Endothelial cell of umbilical vein (primary cell): ENCODE measurements around the gene ANKDD1A. TPM values are rescaled to one million over a fixed set of nuclear protein-coding genes. Genes with fewer than 3 reads are reported as not detected.

Experiments used
- BruUV-seq: library from RNA; stranded (reverse); fragments of 400-500 nt; replicated peaks from 2 replicates; lab custom pipeline; 2021; lab: Mats Ljungman, UMichigan
- CTCF ChIA-PET: fragments of 300-600, 350-600 bp; sonication (Branson Sonifier 250); formaldehyde crosslinking; loops from one replicate; lab custom pipeline; 2021; ENCODE audit warnings: antibody characterized with exemption, inconsistent platforms; lab: Charles Lee
- POLR2A ChIA-PET: fragments of 300-600, 350-600 bp; sonication (Branson Sonifier 250); formaldehyde crosslinking; loops from one replicate; lab custom pipeline; 2021; ENCODE audit warnings: antibody characterized with exemption, inconsistent platforms; lab: Charles Lee
- DNase-seq: peaks from one replicate; pipeline ENCODE4 v3.0.0-alpha.2; 2011; ENCODE audit warnings: low read depth, low spot score
- FAIRE-seq: peaks from 2 replicates; lab custom pipeline; 2011; peaks lifted over from hg19 to GRCh38; lab: Jason Lieb, UNC
- H2AFZ ChIP-seq: 2 replicates; pipeline ENCODE4 v1.6.0; 2012; ENCODE audit warnings: low read depth, low read length, control low read depth, inconsistent platforms
- H3K27ac ChIP-seq: 2 replicates; pipeline ENCODE4 v1.5.1; 2011; ENCODE audit warnings: low read depth, mild to moderate bottlenecking, control low read depth, low read length, moderate library complexity; ENCODE audit not compliant: insufficient read depth
- H3K27me3 ChIP-seq, 2 experiments: 2 replicates each; pipeline versions ENCODE4 v1.6.0 to v1.6.1; 2011; ENCODE audit warnings: low read length in 2 of 2, mixed read lengths in 1 of 2; ENCODE audit not compliant: control insufficient read depth in 2 of 2, insufficient read depth in 2 of 2
- H3K36me3 ChIP-seq, 2 experiments: 2 replicates in 1 of 2; 3 replicates in 1 of 2; pipeline ENCODE4 v1.5.1; 2011; ENCODE audit warnings: low read length in 2 of 2, mild to moderate bottlenecking in 1 of 2, moderate library complexity in 1 of 2; ENCODE audit not compliant: control insufficient read depth in 2 of 2, insufficient read depth in 2 of 2; ENCODE audit errors: extremely low read depth in 1 of 2
- H3K4me1 ChIP-seq: 3 replicates; pipeline ENCODE4 v1.5.1; 2011; ENCODE audit warnings: mild to moderate bottlenecking, low read length; ENCODE audit not compliant: control insufficient read depth, insufficient read depth; ENCODE audit errors: extremely low read depth
- H3K4me2 ChIP-seq: 2 replicates; pipeline ENCODE4 v1.6.1; 2011; ENCODE audit warnings: low read length, control low read depth, mixed read lengths; ENCODE audit not compliant: insufficient read depth
- H3K4me3 ChIP-seq, 3 experiments: fragments of 200-600 bp in 1 of 3; sonication (generic), shearing (Covaris generic) in 1 of 3; replicated peaks in 1 of 3; 2 replicates each; pipeline ENCODE4 v1.5.1; 2011 to 2016; ENCODE audit warnings: control low read depth in 3 of 3, low read length in 3 of 3, mild to moderate bottlenecking in 2 of 3, inconsistent platforms in 1 of 3, low read depth in 1 of 3, moderate library complexity in 1 of 3; ENCODE audit not compliant: insufficient read depth in 1 of 3
- H3K79me2 ChIP-seq: 2 replicates; pipeline ENCODE4 v1.6.0; 2012; ENCODE audit warnings: low read length, inconsistent platforms; ENCODE audit not compliant: control insufficient read depth, insufficient read depth
- H3K9ac ChIP-seq: replicated peaks from 2 replicates; pipeline ENCODE3; 2011; ENCODE audit warnings: low read length, control low read depth; ENCODE audit not compliant: insufficient read depth; ENCODE audit errors: extremely low read depth
- H3K9me1 ChIP-seq: replicated peaks from 3 replicates; pipeline ENCODE4 v1.6.0; 2011; ENCODE audit warnings: mild to moderate bottlenecking, low read length; ENCODE audit not compliant: control insufficient read depth, insufficient read depth; ENCODE audit errors: extremely low read depth
- H3K9me3 ChIP-seq: replicated peaks from 2 replicates; pipeline ENCODE4 v1.5.1; 2012; ENCODE audit warnings: low read length, inconsistent platforms; ENCODE audit not compliant: control insufficient read depth, insufficient read depth
- H4K20me1 ChIP-seq: replicated peaks from 2 replicates; pipeline ENCODE3; 2011; ENCODE audit warnings: mild to moderate bottlenecking, low read length; ENCODE audit not compliant: control insufficient read depth, insufficient read depth; ENCODE audit errors: extremely low read depth
- EZH2 ChIP-seq: IDR thresholded peaks from 2 replicates; pipeline ENCODE4 v1.6.1; 2012; ENCODE audit warnings: borderline replicate concordance, low read depth, mild to moderate bottlenecking, moderate library complexity, low read length, inconsistent platforms; ENCODE audit not compliant: severe bottlenecking
- FOS ChIP-seq: IDR thresholded peaks from 2 replicates; pipeline ENCODE4 v1.6.1; 2011; ENCODE audit warnings: mild to moderate bottlenecking, low read length, moderate library complexity, borderline replicate concordance; ENCODE audit not compliant: insufficient read depth
- GATA2 ChIP-seq: IDR thresholded peaks from 2 replicates; pipeline ENCODE4 v1.7.0; 2011; ENCODE audit warnings: low read depth, mild to moderate bottlenecking, moderate library complexity, mixed read lengths, low read length; ENCODE audit not compliant: insufficient read length, insufficient read depth
- JUN ChIP-seq: IDR thresholded peaks from 2 replicates; pipeline ENCODE4 v1.6.1; 2011; ENCODE audit warnings: borderline replicate concordance, low read depth; ENCODE audit not compliant: insufficient read length, insufficient read depth
- MAX ChIP-seq: IDR thresholded peaks from 2 replicates; pipeline ENCODE4 v1.6.1; 2011; ENCODE audit not compliant: insufficient read depth, insufficient read length
- MYC ChIP-seq: IDR thresholded peaks from one replicate; pipeline ENCODE4 v1.6.1; 2011; ENCODE audit warnings: mild to moderate bottlenecking, low read depth, low read length
- POLR2A ChIP-seq: IDR thresholded peaks from 2 replicates; pipeline ENCODE4 v1.6.1; 2012; ENCODE audit warnings: low read depth, mild to moderate bottlenecking, control low read depth, low read length
- POLR2AphosphoS5 ChIP-seq: IDR thresholded peaks from 2 replicates; pipeline ENCODE4 v1.6.1; 2012; ENCODE audit warnings: low read depth, mild to moderate bottlenecking, control low read depth, low read length, moderate library complexity; ENCODE audit not compliant: insufficient read depth
- dilution Hi-C: fragments of 300-500 bp; cut with MboI; formaldehyde crosslinking; loops from one replicate; pipeline ENCODE4 v1.15.0; 2019; ENCODE audit warnings: low sequenced_read_pairs; ENCODE audit not compliant: extremely low pct_ligation_motif_present
- intact Hi-C: fragments of 100-400 bp; cut with micrococcal nuclease; formaldehyde crosslinking; loops from one replicate; pipeline ENCODE4 v1.10.0; 2022
- polyA plus RNA-seq, 4 experiments: library from polyadenylated mRNA; depleted of rRNA in 3 of 4; stranded (reverse) in 3 of 4; unstranded in 1 of 4; fragments of >200 nt; gene quantifications; 2 replicates each; pipeline versions ENCODE4 v1.2.1 to v1.2.3, GENCODE V29; 2011 to 2012; ENCODE audit warnings: missing spikeins in 1 of 4
- total RNA-seq: library from RNA; stranded (reverse); gene quantifications from 2 replicates; pipeline ENCODE4 v1.2.3, GENCODE V29; 2021
- TF ChIP-seq, protein P1 (sequence below), 2 donors: IDR thresholded peaks; 1 replicate in 1 of 2; 2 replicates in 1 of 2; pipeline ENCODE4 v1.5.1; 2011; ENCODE audit warnings: low read length in 2 of 2, mild to moderate bottlenecking in 2 of 2, moderate library complexity in 2 of 2, control low read depth in 1 of 2, inconsistent platforms in 1 of 2, low read depth in 1 of 2; ENCODE audit not compliant: insufficient read depth in 1 of 2; ENCODE audit errors: extremely low read depth in 1 of 2

The ANKDD1A gene
- total and polyA plus RNA-seq, 2 donors (not counting 3 experiments of a cell fraction or from before 2014, with no cell fraction given): 2.0 to 2.4 TPM

GRCh38 chr15:64864068-64864467, 47.6 kb upstream of the ANKDD1A start:
- Histone ChIP-seq H3K9me1 (no peaks in the 10 kb centered on the region), H3K9ac (no peak overlapping the region), H3K36me3 (peaks cover 6 to 49% of the 10 kb centered on the region in 2 experiments), H3K79me2 (no peaks in the 10 kb centered on the region), H3K4me3 (no peak overlapping the region), H3K4me2 (no peak overlapping the region), H4K20me1 (no peaks in the 10 kb centered on the region), H3K27me3 (no peaks in the 10 kb centered on the region), H3K9me3 (no peaks in the 10 kb centered on the region), H3K27ac (no peak overlapping the region), H3K4me1 (peaks cover 3% of the 10 kb centered on the region), H2AFZ (no peak overlapping the region)
- DNase-seq (no peak), FAIRE-seq (no peak)
- POLR2A ChIA-PET: interaction anchor here (0.5 to 0.9 kb wide), 3 partner anchors 10 to 43 kb away, joined by 3 read pairs; no protein-coding TSS in a partner anchor
- no TSS peak for BruUV-seq
- TF ChIP-seq JUN: no peak
- TF ChIP-seq, protein P1, sequence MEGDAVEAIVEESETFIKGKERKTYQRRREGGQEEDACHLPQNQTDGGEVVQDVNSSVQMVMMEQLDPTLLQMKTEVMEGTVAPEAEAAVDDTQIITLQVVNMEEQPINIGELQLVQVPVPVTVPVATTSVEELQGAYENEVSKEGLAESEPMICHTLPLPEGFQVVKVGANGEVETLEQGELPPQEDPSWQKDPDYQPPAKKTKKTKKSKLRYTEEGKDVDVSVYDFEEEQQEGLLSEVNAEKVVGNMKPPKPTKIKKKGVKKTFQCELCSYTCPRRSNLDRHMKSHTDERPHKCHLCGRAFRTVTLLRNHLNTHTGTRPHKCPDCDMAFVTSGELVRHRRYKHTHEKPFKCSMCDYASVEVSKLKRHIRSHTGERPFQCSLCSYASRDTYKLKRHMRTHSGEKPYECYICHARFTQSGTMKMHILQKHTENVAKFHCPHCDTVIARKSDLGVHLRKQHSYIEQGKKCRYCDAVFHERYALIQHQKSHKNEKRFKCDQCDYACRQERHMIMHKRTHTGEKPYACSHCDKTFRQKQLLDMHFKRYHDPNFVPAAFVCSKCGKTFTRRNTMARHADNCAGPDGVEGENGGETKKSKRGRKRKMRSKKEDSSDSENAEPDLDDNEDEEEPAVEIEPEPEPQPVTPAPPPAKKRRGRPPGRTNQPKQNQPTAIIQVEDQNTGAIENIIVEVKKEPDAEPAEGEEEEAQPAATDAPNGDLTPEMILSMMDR (IDR thresholded peaks at IDR 0.05; ENCODE audit: extremely low read depth in 1 of 2, insufficient read depth in 1 of 2, low read depth in 1 of 2, low read length in 2 of 2): no peak
- no peak for TF ChIP-seq MYC
- TF ChIP-seq POLR2AphosphoS5: no peak
- no peak for TF ChIP-seq POLR2A
- no peak for TF ChIP-seq GATA2
- no peak for TF ChIP-seq FOS
- no peak for TF ChIP-seq EZH2
- no peak for TF ChIP-seq MAX
- dilution Hi-C loops (no loop called here), intact Hi-C loops (no loop called here)
- CTCF ChIA-PET: interaction anchor here (1.0 to 4.0 kb wide), 3 partner anchors 11 to 41 kb away, joined by 3 to 13 read pairs (median 5); no protein-coding TSS in a partner anchor
